OCI-LY7 (cell line): ENCODE results near the gene CTR9. TPM values are rescaled to one million over a fixed set of nuclear protein-coding genes. Genes with fewer than 3 reads are reported as not detected.

ENCODE experiments used
- BruUV-seq: library from RNA; stranded (reverse); fragments of 400-500 nt; replicated peaks from 2 replicates; lab custom pipeline; 2021; lab: Mats Ljungman, UMichigan
- CTCF ChIA-PET: fragments of 300-600 bp; sonication (Branson Sonifier 250); formaldehyde crosslinking; loops from one replicate; lab custom pipeline; 2022; ENCODE audit warnings: antibody characterized with exemption; ENCODE audit not compliant: unreplicated experiment; lab: Charles Lee
- POLR2A ChIA-PET: fragments of 300-600 bp; sonication (Branson Sonifier 250); formaldehyde crosslinking; loops from one replicate; lab custom pipeline; 2022; ENCODE audit warnings: antibody characterized with exemption; lab: Charles Lee
- DNase-seq: peaks from one replicate; pipeline ENCODE4 v3.0.0-alpha.2; 2015; ENCODE audit warnings: low spot score
- H2AFZ ChIP-seq: fragments of 200-600 bp; sonication (generic), shearing (Covaris generic); 2 replicates; pipeline ENCODE4 v1.6.1; 2014; ENCODE audit warnings: mild to moderate bottlenecking, antibody characterized with exemption, low read length, moderate library complexity
- H3K27ac ChIP-seq: fragments of 200-600 bp; sonication (generic); 2 replicates; pipeline ENCODE4 v1.5.1; 2014; ENCODE audit warnings: mixed run types, low read depth, mild to moderate bottlenecking, moderate library complexity, low read length, inconsistent platforms; ENCODE audit not compliant: poor library complexity, severe bottlenecking
- H3K36me3 ChIP-seq: fragments of 200-600 bp; sonication (generic); 2 replicates; pipeline ENCODE4 v1.6.1; 2014; ENCODE audit warnings: mild to moderate bottlenecking, antibody characterized with exemption, low read length, moderate library complexity, mixed read lengths; ENCODE audit not compliant: insufficient read depth
- H3K4me1 ChIP-seq: fragments of 200-600 bp; sonication (generic); 2 replicates; pipeline ENCODE4 v1.5.1; 2014; ENCODE audit warnings: mild to moderate bottlenecking, low read length; ENCODE audit not compliant: insufficient read depth, poor library complexity, severe bottlenecking
- H3K4me2 ChIP-seq: fragments of 200-600 bp; sonication (generic); 2 replicates; pipeline ENCODE4 v1.6.1; 2014; ENCODE audit warnings: mild to moderate bottlenecking, low read length
- H3K4me3 ChIP-seq: fragments of 200-600 bp; sonication (generic); 2 replicates; pipeline ENCODE4 v1.5.1; 2014; ENCODE audit warnings: mild to moderate bottlenecking, low read depth, low read length; ENCODE audit not compliant: poor library complexity, severe bottlenecking
- H3K79me2 ChIP-seq: fragments of 200-600 bp; sonication (generic); 2 replicates; pipeline ENCODE4 v1.6.1; 2016; ENCODE audit warnings: low read depth, mild to moderate bottlenecking, low read length, moderate library complexity, mixed read lengths; ENCODE audit not compliant: insufficient read depth
- H3K9me2 ChIP-seq: fragments of 200-600 bp; sonication (generic); 2 replicates; pipeline ENCODE4 v1.6.1; 2016; ENCODE audit warnings: mild to moderate bottlenecking, low read length, mixed read lengths; ENCODE audit not compliant: insufficient read depth
- H3K9me3 ChIP-seq: fragments of 200-600 bp; sonication (generic); 2 replicates; pipeline ENCODE4 v1.6.1; 2014; ENCODE audit warnings: mild to moderate bottlenecking, mixed run types, low read length, mixed read lengths
- H4K20me1 ChIP-seq: fragments of 200-600 bp; sonication (generic); 2 replicates; pipeline ENCODE4 v1.6.1; 2014; ENCODE audit warnings: mild to moderate bottlenecking, antibody characterized with exemption, low read length, moderate library complexity, mixed read lengths; ENCODE audit not compliant: insufficient read depth
- CTCF ChIP-seq: fragments of 200-600 bp; sonication (generic); conservative IDR thresholded peaks from 2 replicates; pipeline ENCODE4 v1.5.1; 2014; ENCODE audit warnings: mild to moderate bottlenecking, antibody characterized with exemption, low read length, moderate library complexity, mixed read lengths
- EZH2phosphoT487 ChIP-seq: fragments of 200-600 bp; sonication (generic); IDR thresholded peaks from 2 replicates; pipeline ENCODE4 v1.6.1; 2018; ENCODE audit warnings: low read depth, borderline replicate concordance, mild to moderate bottlenecking, mixed run types, antibody characterized with exemption, low read length, moderate library complexity, mixed read lengths
- intact Hi-C: fragments of 100-400 bp; cut with micrococcal nuclease; formaldehyde crosslinking; loops from one replicate; pipeline ENCODE4 v1.10.0; 2022; ENCODE audit not compliant: unreplicated experiment
- total RNA-seq, 2 experiments: library from RNA; depleted of rRNA in 1 of 2; stranded (reverse); fragments of >200 nt in 1 of 2; shearing (Covaris generic) in 1 of 2; gene quantifications; 2 replicates each; pipeline ENCODE4 v1.2.3, GENCODE V29; 2014 to 2022

The CTR9 gene
- total RNA-seq, 2 experiments from 2014 or later: 15.3 to 29.5 TPM

- H3K79me2 ChIP-seq: no peaks in the 10 kb centered on the region
- no peaks in the 10 kb centered on the region for H3K9me3 ChIP-seq
- no peak overlapping the region for H2AFZ ChIP-seq
- H3K4me2 ChIP-seq: no peak overlapping the region
- H3K36me3 ChIP-seq: peaks cover 49% of the 10 kb centered on the region
- DNase-seq: peak; percentile 47
- intact Hi-C loops: no loop called here
- POLR2A ChIA-PET: interaction anchor here (0.6 to 1.5 kb wide), 4 partner anchors 9 to 1228 kb away, joined by 3 to 5 read pairs (median 4); partner anchors contain the start of gene ZBED5
- H3K27ac ChIP-seq: no peak overlapping the region
- no peak for TF ChIP-seq EZH2phosphoT487
- no peak for TF ChIP-seq CTCF
- peaks cover 10% of the 10 kb centered on the region for H3K4me1 ChIP-seq
- CTCF ChIA-PET: no interaction called here
- no peaks in the 10 kb centered on the region for H3K9me2 ChIP-seq
- no TSS peak for BruUV-seq
- H4K20me1 ChIP-seq: no peaks in the 10 kb centered on the region
- no peak overlapping the region for H3K4me3 ChIP-seq
Measured at GRCh38 chr11:10762185-10762584, 11.1 kb downstream of the CTR9 start.

DNA sequence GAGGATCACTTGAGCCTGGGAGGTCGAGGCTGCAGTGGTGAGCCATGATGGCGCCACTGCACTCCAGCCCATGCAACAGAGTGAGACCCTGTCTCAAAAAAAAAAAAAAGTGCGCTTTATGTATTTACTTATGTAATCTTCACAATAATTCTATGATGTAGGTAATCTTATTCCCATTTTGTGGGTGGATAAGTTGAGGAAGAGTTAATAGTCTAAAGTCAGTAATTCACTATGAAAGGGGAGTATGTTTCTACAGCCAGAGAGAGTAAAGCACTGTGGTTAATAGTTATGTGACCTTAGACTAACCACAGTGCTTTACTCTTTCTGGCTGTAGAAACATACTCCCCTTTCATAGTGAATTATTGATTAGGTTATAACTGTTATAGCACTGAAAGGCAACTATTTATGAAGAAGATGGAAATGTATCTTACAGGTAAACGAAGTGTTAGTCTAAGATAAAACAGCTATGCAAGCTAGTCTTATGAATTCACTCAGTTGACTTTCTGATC lies 11.9 kb downstream of the CTR9 start:
- ChIA-PET CTCF (no interaction called here), POLR2A (interaction anchor here (0.6 to 2.3 kb wide), 5 partner anchors 8 to 1229 kb away, joined by 3 to 7 read pairs (median 4); partner anchors contain the start of gene CTR9)
- Histone ChIP-seq H3K4me2 (no peak overlapping the region), H3K4me1 (peaks cover 10% of the 10 kb centered on the region), H3K9me2 (no peaks in the 10 kb centered on the region), H4K20me1 (no peaks in the 10 kb centered on the region), H3K27ac (no peak overlapping the region), H3K9me3 (no peaks in the 10 kb centered on the region), H3K36me3 (peaks cover 41% of the 10 kb centered on the region), H2AFZ (no peak overlapping the region), H3K4me3 (no peak overlapping the region), H3K79me2 (no peaks in the 10 kb centered on the region)
- BruUV-seq: no TSS peak
- TF ChIP-seq EZH2phosphoT487 (no peak), CTCF (no peak)
- DNase-seq: no peak
- intact Hi-C loops: no loop called here

DNA sequence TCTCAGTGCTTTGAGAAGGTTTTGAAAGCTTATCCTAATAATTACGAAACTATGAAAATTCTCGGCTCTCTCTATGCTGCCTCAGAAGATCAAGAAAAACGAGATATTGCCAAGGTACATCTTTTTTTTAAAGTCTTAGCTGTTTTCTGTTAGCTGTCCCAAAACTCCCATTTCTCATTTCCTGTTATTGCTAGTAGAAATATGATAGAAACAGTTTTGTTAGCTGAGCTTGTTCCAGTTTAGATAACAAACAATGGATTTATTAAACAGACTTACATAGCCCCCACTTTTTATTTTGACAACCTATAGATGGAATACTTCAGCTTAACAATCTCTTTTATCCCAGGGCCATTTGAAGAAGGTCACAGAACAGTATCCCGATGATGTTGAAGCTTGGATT lies 12.7 kb downstream of the CTR9 start:
- Histone ChIP-seq H3K4me2 (no peak overlapping the region), H3K4me3 (no peak overlapping the region), H3K79me2 (no peaks in the 10 kb centered on the region), H3K4me1 (peaks cover 10% of the 10 kb centered on the region), H3K9me3 (no peaks in the 10 kb centered on the region), H2AFZ (no peak overlapping the region), H4K20me1 (no peaks in the 10 kb centered on the region), H3K9me2 (no peaks in the 10 kb centered on the region), H3K36me3 (peaks cover 33% of the 10 kb centered on the region), H3K27ac (no peak overlapping the region)
- no peak for TF ChIP-seq CTCF
- TF ChIP-seq EZH2phosphoT487: no peak
- BruUV-seq: TSS peak; percentile 91
- intact Hi-C loops: no loop called here
- ChIA-PET CTCF (no interaction called here), POLR2A (interaction anchor here (0.7 to 2.3 kb wide), 4 partner anchors 8 to 28 kb away, joined by 3 to 7 read pairs (median 4); partner anchors contain the start of gene CTR9)
- no peak for DNase-seq
